GM23338 (cell line): ENCODE results near the gene CCSER2. TPM values are rescaled to one million over a fixed set of nuclear protein-coding genes. Genes with fewer than 3 reads are reported as not detected.

ENCODE experiments used
- ATAC-seq: fragments of 200-7000 bp; cut with Tn5 transposase; 3 replicates; pipeline ENCODE4 v1.9.1; 2020
- DNase-seq: peaks from one replicate; pipeline ENCODE4 v3.0.0-alpha.2; 2015; ENCODE audit warnings: low spot score
- H2AFZ ChIP-seq: fragments of 200-600 bp; sonication (generic); 2 replicates; pipeline ENCODE4 v1.8.0; 2016; ENCODE audit warnings: antibody characterized with exemption, mild to moderate bottlenecking, moderate library complexity
- H3F3A ChIP-seq: fragments of 200-600 bp; sonication (generic); replicated peaks from 2 replicates; pipeline ENCODE4 v1.8.0; 2017; ENCODE audit warnings: antibody characterized with exemption, mixed run types, low read depth
- H3K27ac ChIP-seq: fragments of 200-600 bp; sonication (generic); 2 replicates; pipeline ENCODE4 v1.6.1; 2016; ENCODE audit warnings: low read depth
- H3K27me3 ChIP-seq: fragments of 200-600 bp; sonication (generic); 2 replicates; pipeline ENCODE4 v1.8.0; 2016; ENCODE audit warnings: mild to moderate bottlenecking, mixed run types, moderate library complexity; ENCODE audit not compliant: insufficient read depth
- H3K36me3 ChIP-seq: fragments of 200-600 bp; sonication (generic); 2 replicates; pipeline ENCODE4 v1.8.0; 2016; ENCODE audit warnings: mild to moderate bottlenecking; ENCODE audit not compliant: insufficient read depth
- H3K4me1 ChIP-seq: fragments of 200-600 bp; sonication (generic); 2 replicates; pipeline ENCODE4 v1.8.0; 2016; ENCODE audit warnings: mild to moderate bottlenecking, moderate library complexity; ENCODE audit not compliant: insufficient read depth
- H3K4me2 ChIP-seq: fragments of 200-600 bp; sonication (generic); 2 replicates; pipeline ENCODE4 v1.7.1; 2017; ENCODE audit warnings: mixed run types
- H3K4me3 ChIP-seq: fragments of 200-600 bp; sonication (generic); 2 replicates; pipeline ENCODE4 v1.6.1; 2016; ENCODE audit warnings: mixed run types
- H3K79me2 ChIP-seq: fragments of 200-600 bp; sonication (generic); replicated peaks from 2 replicates; pipeline ENCODE4 v1.8.0; 2017; ENCODE audit warnings: mild to moderate bottlenecking; ENCODE audit not compliant: insufficient read depth
- H3K9me2 ChIP-seq: fragments of 200-600 bp; sonication (generic); 2 replicates; pipeline ENCODE4 v1.8.0; 2017; ENCODE audit not compliant: insufficient read depth
- H4K20me1 ChIP-seq: fragments of 200-600 bp; sonication (generic); replicated peaks from 2 replicates; pipeline ENCODE4 v1.8.0; 2017; ENCODE audit warnings: mild to moderate bottlenecking; ENCODE audit not compliant: insufficient read depth
- H3K27ac Mint-ChIP-seq: 2 replicates; pipeline ENCODE4 v1.8.0; 2020; ENCODE audit warnings: inconsistent platforms, mild to moderate bottlenecking, moderate library complexity, mixed read lengths
- H3K27me3 Mint-ChIP-seq: 3 replicates; pipeline ENCODE4 v1.8.0; 2022; ENCODE audit warnings: low read depth, mild to moderate bottlenecking, moderate library complexity, mixed read lengths, inconsistent platforms; ENCODE audit not compliant: insufficient read depth, poor library complexity
- H3K36me3 Mint-ChIP-seq: 3 replicates; pipeline ENCODE4 v1.8.0; 2021; ENCODE audit warnings: low read depth, mild to moderate bottlenecking, inconsistent platforms, moderate library complexity, mixed read lengths
- H3K4me1 Mint-ChIP-seq: 3 replicates; pipeline ENCODE4 v1.8.0; 2020; ENCODE audit warnings: mild to moderate bottlenecking, inconsistent platforms, mixed read lengths
- H3K4me3 Mint-ChIP-seq: 3 replicates; pipeline ENCODE4 v1.8.0; 2021; ENCODE audit warnings: moderate library complexity, mild to moderate bottlenecking, inconsistent platforms, mixed read lengths
- H3K9me3 Mint-ChIP-seq: 3 replicates; pipeline ENCODE4 v1.8.0; 2020; ENCODE audit warnings: moderate library complexity, mild to moderate bottlenecking, inconsistent platforms, mixed read lengths
- CREB1 ChIP-seq: fragments of 250-450 bp; sonication (Bioruptor Pico); IDR thresholded peaks from 2 replicates; pipeline ENCODE4 v1.5.0; 2020; ENCODE audit warnings: low read depth, mild to moderate bottlenecking, moderate library complexity
- EZH2 ChIP-seq: fragments of 200-600 bp; sonication (generic); IDR thresholded peaks from one replicate; pipeline ENCODE4 v1.8.0; 2017; ENCODE audit warnings: antibody characterized with exemption, mild to moderate bottlenecking, low read depth; ENCODE audit not compliant: unreplicated experiment
- EZH2phosphoT487 ChIP-seq: fragments of 200-600 bp; sonication (generic); IDR thresholded peaks from one replicate; pipeline ENCODE4 v1.8.1; 2018; ENCODE audit warnings: antibody characterized with exemption; ENCODE audit not compliant: unreplicated experiment
- JUNB ChIP-seq: IDR thresholded peaks from one replicate; pipeline ENCODE4 v1.6.1; 2016; ENCODE audit warnings: antibody characterized with exemption; ENCODE audit not compliant: unreplicated experiment
- NANOG ChIP-seq: IDR thresholded peaks from 2 replicates; pipeline ENCODE4 v1.6.1; 2016; ENCODE audit warnings: antibody characterized with exemption, borderline replicate concordance
- POLR2AphosphoS5 ChIP-seq: IDR thresholded peaks from 2 replicates; pipeline ENCODE4 v1.6.1; 2016; ENCODE audit warnings: antibody characterized with exemption, low read depth
- STAT1 ChIP-seq: IDR thresholded peaks from one replicate; pipeline ENCODE4 v1.6.1; 2016; ENCODE audit warnings: antibody characterized with exemption; ENCODE audit not compliant: unreplicated experiment
- ZNF114 ChIP-seq: fragments of 250-450 bp; sonication (Bioruptor Pico); IDR thresholded peaks from 2 replicates; pipeline ENCODE4 v1.5.0; 2020; ENCODE audit warnings: mild to moderate bottlenecking, moderate library complexity
- ZNF331 ChIP-seq: fragments of 250-450 bp; sonication (Bioruptor Pico); IDR thresholded peaks from 2 replicates; pipeline ENCODE4 v1.5.0; 2020; ENCODE audit warnings: low read depth, mild to moderate bottlenecking, moderate library complexity
- polyA plus RNA-seq: library from polyadenylated mRNA; unstranded; fragments of >200 nt; fragmentation: Nextera tagmentation; extraction: Ambion mirVana; gene quantifications from 2 replicates; pipeline ENCODE4 v1.2.1, GENCODE V29; 2016
- total RNA-seq: library from RNA; depleted of rRNA; stranded (reverse); fragments of >200 nt; shearing (Covaris generic); gene quantifications from 2 replicates; pipeline ENCODE4 v1.2.3, GENCODE V29; 2014
- TF ChIP-seq, protein P1 (sequence below): IDR thresholded peaks from one replicate; pipeline ENCODE4 v1.6.1; 2018; ENCODE audit warnings: antibody characterized with exemption; ENCODE audit not compliant: unreplicated experiment
- TF ChIP-seq, protein P2 (sequence below): fragments of 250-450 bp; sonication (Bioruptor Pico); IDR thresholded peaks from 2 replicates; pipeline ENCODE4 v1.5.0; 2020; ENCODE audit warnings: mild to moderate bottlenecking, moderate library complexity
- TF ChIP-seq, protein P3 (sequence below), 2 experiments: fragments of 200-600 bp in 1 of 2; sonication (generic) in 1 of 2; conservative IDR thresholded peaks; 2 replicates each; pipeline versions ENCODE4 v1.5.1 to v1.6.1; 2016 to 2017; ENCODE audit warnings: antibody characterized with exemption in 2 of 2, low read depth in 2 of 2, mild to moderate bottlenecking in 2 of 2, moderate library complexity in 1 of 2
- TF ChIP-seq, protein P4 (sequence below): IDR thresholded peaks from 2 replicates; pipeline ENCODE4 v1.6.1; 2016; ENCODE audit warnings: antibody characterized with exemption

CCSER2 gene
- total and polyA plus RNA-seq, 2 experiments from 2014 or later = 30.6 to 37.2 TPM

DNA sequence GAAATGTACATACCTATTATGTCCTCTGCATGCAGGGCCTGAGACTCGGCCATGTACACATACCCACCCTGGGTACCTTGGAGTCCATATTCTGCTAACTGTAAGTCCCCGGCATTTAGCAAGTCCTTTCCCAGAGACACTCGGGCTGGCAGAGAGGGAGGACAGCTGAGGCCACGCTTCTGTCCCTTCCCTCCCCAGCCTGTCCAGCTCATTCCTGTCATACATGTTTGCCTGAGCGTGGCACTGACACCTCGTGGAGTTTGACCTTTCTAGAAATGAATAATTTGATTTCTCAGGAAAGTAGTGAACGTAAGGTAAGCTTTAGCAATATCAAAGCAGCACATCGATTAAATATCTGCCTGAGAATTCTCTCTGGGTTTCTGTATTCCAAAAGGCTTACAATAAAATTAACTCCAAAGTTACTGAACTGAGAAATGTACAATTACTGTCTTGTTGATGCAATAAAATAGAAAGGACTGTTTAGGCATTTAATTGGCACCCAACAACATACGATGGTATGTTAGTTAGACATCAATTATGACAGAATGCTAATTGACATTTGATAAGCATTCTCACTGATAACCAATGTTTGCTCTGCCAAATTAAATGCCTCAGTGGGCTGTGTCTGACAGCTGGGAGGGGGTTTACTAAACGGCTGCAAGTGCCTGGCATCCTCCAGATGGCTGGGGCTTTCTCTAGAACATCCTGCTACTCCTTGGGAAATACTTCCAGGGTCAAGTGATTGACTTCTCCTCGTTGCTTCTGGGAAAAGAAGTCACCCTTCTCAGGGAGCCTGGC is 221.2 kb downstream of the CCSER2 start:
- TF ChIP-seq ZNF331 (CRISPR knock-in tag) (no peak), STAT1 (no peak), EZH2phosphoT487 (no peak), POLR2AphosphoS5 (no peak), ZNF114 (CRISPR knock-in tag) (no peak), EZH2 (no peak), JUNB (no peak), CREB1 (CRISPR knock-in tag) (no peak), NANOG (no peak)
- TF ChIP-seq, protein P1, sequence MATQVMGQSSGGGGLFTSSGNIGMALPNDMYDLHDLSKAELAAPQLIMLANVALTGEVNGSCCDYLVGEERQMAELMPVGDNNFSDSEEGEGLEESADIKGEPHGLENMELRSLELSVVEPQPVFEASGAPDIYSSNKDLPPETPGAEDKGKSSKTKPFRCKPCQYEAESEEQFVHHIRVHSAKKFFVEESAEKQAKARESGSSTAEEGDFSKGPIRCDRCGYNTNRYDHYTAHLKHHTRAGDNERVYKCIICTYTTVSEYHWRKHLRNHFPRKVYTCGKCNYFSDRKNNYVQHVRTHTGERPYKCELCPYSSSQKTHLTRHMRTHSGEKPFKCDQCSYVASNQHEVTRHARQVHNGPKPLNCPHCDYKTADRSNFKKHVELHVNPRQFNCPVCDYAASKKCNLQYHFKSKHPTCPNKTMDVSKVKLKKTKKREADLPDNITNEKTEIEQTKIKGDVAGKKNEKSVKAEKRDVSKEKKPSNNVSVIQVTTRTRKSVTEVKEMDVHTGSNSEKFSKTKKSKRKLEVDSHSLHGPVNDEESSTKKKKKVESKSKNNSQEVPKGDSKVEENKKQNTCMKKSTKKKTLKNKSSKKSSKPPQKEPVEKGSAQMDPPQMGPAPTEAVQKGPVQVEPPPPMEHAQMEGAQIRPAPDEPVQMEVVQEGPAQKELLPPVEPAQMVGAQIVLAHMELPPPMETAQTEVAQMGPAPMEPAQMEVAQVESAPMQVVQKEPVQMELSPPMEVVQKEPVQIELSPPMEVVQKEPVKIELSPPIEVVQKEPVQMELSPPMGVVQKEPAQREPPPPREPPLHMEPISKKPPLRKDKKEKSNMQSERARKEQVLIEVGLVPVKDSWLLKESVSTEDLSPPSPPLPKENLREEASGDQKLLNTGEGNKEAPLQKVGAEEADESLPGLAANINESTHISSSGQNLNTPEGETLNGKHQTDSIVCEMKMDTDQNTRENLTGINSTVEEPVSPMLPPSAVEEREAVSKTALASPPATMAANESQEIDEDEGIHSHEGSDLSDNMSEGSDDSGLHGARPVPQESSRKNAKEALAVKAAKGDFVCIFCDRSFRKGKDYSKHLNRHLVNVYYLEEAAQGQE = no peak
- TF ChIP-seq, protein P2, sequence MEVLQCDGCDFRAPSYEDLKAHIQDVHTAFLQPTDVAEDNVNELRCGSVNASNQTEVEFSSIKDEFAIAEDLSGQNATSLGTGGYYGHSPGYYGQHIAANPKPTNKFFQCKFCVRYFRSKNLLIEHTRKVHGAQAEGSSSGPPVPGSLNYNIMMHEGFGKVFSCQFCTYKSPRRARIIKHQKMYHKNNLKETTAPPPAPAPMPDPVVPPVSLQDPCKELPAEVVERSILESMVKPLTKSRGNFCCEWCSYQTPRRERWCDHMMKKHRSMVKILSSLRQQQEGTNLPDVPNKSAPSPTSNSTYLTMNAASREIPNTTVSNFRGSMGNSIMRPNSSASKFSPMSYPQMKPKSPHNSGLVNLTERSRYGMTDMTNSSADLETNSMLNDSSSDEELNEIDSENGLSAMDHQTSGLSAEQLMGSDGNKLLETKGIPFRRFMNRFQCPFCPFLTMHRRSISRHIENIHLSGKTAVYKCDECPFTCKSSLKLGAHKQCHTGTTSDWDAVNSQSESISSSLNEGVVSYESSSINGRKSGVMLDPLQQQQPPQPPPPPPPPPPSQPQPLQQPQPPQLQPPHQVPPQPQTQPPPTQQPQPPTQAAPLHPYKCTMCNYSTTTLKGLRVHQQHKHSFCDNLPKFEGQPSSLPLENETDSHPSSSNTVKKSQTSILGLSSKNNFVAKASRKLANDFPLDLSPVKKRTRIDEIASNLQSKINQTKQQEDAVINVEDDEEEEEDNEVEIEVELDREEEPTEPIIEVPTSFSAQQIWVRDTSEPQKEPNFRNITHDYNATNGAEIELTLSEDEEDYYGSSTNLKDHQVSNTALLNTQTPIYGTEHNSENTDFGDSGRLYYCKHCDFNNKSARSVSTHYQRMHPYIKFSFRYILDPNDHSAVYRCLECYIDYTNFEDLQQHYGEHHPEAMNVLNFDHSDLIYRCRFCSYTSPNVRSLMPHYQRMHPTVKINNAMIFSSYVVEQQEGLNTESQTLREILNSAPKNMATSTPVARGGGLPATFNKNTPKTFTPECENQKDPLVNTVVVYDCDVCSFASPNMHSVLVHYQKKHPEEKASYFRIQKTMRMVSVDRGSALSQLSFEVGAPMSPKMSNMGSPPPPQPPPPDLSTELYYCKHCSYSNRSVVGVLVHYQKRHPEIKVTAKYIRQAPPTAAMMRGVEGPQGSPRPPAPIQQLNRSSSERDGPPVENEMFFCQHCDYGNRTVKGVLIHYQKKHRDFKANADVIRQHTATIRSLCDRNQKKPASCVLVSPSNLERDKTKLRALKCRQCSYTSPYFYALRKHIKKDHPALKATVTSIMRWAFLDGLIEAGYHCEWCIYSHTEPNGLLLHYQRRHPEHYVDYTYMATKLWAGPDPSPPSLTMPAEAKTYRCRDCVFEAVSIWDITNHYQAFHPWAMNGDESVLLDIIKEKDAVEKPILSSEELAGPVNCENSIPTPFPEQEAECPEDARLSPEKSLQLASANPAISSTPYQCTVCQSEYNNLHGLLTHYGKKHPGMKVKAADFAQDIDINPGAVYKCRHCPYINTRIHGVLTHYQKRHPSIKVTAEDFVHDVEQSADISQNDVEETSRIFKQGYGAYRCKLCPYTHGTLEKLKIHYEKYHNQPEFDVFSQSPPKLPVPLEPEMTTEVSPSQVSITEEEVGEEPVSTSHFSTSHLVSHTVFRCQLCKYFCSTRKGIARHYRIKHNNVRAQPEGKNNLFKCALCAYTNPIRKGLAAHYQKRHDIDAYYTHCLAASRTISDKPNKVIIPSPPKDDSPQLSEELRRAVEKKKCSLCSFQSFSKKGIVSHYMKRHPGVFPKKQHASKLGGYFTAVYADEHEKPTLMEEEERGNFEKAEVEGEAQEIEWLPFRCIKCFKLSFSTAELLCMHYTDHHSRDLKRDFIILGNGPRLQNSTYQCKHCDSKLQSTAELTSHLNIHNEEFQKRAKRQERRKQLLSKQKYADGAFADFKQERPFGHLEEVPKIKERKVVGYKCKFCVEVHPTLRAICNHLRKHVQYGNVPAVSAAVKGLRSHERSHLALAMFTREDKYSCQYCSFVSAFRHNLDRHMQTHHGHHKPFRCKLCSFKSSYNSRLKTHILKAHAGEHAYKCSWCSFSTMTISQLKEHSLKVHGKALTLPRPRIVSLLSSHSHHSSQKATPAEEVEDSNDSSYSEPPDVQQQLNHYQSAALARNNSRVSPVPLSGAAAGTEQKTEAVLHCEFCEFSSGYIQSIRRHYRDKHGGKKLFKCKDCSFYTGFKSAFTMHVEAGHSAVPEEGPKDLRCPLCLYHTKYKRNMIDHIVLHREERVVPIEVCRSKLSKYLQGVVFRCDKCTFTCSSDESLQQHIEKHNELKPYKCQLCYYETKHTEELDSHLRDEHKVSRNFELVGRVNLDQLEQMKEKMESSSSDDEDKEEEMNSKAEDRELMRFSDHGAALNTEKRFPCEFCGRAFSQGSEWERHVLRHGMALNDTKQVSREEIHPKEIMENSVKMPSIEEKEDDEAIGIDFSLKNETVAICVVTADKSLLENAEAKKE (CRISPR knock-in tag) = no peak
- TF ChIP-seq, protein P3, sequence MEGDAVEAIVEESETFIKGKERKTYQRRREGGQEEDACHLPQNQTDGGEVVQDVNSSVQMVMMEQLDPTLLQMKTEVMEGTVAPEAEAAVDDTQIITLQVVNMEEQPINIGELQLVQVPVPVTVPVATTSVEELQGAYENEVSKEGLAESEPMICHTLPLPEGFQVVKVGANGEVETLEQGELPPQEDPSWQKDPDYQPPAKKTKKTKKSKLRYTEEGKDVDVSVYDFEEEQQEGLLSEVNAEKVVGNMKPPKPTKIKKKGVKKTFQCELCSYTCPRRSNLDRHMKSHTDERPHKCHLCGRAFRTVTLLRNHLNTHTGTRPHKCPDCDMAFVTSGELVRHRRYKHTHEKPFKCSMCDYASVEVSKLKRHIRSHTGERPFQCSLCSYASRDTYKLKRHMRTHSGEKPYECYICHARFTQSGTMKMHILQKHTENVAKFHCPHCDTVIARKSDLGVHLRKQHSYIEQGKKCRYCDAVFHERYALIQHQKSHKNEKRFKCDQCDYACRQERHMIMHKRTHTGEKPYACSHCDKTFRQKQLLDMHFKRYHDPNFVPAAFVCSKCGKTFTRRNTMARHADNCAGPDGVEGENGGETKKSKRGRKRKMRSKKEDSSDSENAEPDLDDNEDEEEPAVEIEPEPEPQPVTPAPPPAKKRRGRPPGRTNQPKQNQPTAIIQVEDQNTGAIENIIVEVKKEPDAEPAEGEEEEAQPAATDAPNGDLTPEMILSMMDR (conservative IDR thresholded peaks at IDR 0.05; ENCODE audit: low read depth in 2 of 2) = no peak
- TF ChIP-seq, protein P4, sequence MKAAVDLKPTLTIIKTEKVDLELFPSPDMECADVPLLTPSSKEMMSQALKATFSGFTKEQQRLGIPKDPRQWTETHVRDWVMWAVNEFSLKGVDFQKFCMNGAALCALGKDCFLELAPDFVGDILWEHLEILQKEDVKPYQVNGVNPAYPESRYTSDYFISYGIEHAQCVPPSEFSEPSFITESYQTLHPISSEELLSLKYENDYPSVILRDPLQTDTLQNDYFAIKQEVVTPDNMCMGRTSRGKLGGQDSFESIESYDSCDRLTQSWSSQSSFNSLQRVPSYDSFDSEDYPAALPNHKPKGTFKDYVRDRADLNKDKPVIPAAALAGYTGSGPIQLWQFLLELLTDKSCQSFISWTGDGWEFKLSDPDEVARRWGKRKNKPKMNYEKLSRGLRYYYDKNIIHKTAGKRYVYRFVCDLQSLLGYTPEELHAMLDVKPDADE = no peak
- no peak overlapping the region for H3K27ac Mint-ChIP-seq
- no peaks in the 10 kb centered on the region for H3K4me1 Mint-ChIP-seq
- Histone ChIP-seq H3K36me3 (no peaks in the 10 kb centered on the region), H3K4me3 (no peak overlapping the region), H3K79me2 (no peaks in the 10 kb centered on the region), H4K20me1 (no peaks in the 10 kb centered on the region), H3K4me1 (no peaks in the 10 kb centered on the region), H2AFZ (peak overlapping the region; percentile 74; the same call in 1 of the 2 replicates), H3F3A (no peaks in the 10 kb centered on the region), H3K9me2 (no peaks in the 10 kb centered on the region), H3K4me2 (no peak overlapping the region), H3K27ac (no peak overlapping the region), H3K27me3 (no peaks in the 10 kb centered on the region)
- H3K27me3 Mint-ChIP-seq = peaks cover 4% of the 10 kb centered on the region
- H3K4me3 Mint-ChIP-seq = no peak overlapping the region
- no peaks in the 10 kb centered on the region for H3K36me3 Mint-ChIP-seq
- H3K9me3 Mint-ChIP-seq = no peaks in the 10 kb centered on the region
- no peak for DNase-seq
- no peak for ATAC-seq
